Erythroblast (primary cell): Measurements from ENCODE around the gene DNAJC5G.

ENCODE experiments used
- GATA1 ChIP-seq: IDR thresholded peaks from 2 replicates; pipeline ENCODE4 v1.6.1; 2011; ENCODE audit warnings: low read depth, mild to moderate bottlenecking, control low read depth, low read length, moderate library complexity
- POLR2A ChIP-seq: IDR thresholded peaks from 2 replicates; pipeline ENCODE4 v1.6.1; 2011; ENCODE audit warnings: mild to moderate bottlenecking, low read length

DNA sequence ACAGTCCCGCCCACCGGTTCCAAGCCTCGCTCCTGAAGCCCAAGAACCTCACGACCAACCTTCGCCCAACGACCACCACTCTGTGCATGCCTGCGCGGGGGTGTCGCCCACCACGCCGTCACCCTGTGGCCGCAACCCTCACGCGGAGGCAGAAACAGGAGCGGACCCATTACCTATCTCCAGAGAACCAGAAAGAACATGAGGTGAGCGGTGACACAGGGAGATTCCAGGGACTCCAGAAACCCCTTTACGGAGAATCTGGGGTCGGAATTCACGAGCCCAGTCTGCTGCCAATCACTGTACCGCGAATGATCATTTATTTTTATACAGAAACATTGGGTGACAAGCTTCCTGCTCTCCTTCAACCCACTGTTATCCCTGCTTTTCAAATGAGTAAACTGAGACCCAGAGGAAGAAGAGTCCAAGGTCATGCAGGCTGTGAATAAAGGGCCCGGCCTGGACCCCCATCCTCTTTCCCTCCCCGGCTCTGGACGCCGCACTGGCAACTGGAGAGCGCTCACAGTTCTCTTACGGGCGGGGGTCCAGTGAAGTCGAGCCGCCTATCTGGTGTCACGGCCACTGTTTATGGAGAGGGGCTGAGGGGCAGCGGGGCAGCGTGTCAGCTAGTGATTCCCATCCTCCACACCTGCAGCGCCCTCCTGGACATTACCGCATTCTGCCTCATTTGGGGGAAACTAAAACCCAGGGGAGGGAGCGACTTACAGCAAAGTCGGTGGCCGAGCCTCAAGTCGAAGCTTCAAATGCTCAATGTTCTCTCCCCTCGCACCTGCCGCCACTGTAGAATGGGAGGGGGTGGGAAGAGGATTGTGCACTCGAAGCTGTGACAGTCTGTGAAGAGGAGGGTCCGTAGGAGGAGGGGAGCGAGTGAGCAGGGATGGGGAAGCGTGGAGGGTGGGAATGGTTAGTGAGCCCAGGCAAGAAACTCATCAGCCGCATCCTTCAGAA lies 11.7 kb upstream of the DNAJC5G start:
- no peak for TF ChIP-seq POLR2A
- TF ChIP-seq GATA1: no peak
